A673 (cell line): Measurements from ENCODE around the gene PELI2.

Experiments
- EZH2 ChIP-seq: fragments of 200-600 bp; sonication (generic); IDR thresholded peaks from 2 replicates; pipeline ENCODE4 v1.6.1; 2017; ENCODE audit warnings: borderline replicate concordance, low read depth, mild to moderate bottlenecking, mixed read lengths, antibody characterized with exemption, low read length; ENCODE audit not compliant: poor library complexity, severe bottlenecking
- TF ChIP-seq, protein P1 (sequence below): fragments of 300-800, 200-600 bp; sonication (generic); conservative IDR thresholded peaks from 2 replicates; pipeline ENCODE4 v1.5.1; 2017; ENCODE audit warnings: low read depth, mild to moderate bottlenecking, antibody characterized with exemption, low read length, moderate library complexity, mixed read lengths

DNA sequence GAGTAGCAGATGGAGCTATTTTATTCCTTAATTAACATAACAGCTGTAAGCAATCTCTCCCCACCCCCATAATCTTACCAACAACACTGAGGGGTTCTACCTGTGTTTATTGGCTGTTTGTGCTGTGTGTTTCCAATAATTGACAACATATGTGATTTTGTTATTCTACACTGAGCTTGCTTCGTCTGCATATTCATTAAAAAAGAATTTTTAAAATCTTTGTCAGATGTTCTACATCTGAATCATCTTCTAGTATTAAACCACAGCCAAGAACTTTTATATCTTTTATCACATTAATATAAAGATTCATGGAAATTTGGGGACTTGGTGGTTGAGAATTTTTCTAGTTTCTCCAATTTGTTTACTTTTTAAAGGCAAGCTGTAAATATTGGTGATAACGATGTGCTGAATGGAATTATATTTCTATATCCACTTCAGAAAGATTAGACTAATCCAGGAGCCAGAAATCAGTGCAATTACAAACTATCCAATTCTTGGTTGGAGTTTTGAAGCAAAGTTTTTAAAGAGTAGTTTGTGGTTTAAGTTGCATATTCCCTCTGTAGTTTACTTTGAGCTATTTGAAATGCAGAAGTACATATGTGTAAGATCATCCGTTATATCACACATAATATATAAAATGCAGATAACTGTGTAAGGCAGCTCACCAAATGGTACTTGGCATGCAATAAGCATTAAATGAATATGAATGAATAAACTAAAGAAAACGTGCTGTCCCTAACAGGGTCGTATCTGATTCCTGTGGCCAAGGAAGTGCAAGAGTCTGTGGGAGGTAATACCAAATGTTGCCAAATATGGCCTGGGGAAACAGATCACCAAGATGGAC, 206.9 kb downstream of the PELI2 start:
- TF ChIP-seq EZH2 = no peak
- TF ChIP-seq, protein P1, sequence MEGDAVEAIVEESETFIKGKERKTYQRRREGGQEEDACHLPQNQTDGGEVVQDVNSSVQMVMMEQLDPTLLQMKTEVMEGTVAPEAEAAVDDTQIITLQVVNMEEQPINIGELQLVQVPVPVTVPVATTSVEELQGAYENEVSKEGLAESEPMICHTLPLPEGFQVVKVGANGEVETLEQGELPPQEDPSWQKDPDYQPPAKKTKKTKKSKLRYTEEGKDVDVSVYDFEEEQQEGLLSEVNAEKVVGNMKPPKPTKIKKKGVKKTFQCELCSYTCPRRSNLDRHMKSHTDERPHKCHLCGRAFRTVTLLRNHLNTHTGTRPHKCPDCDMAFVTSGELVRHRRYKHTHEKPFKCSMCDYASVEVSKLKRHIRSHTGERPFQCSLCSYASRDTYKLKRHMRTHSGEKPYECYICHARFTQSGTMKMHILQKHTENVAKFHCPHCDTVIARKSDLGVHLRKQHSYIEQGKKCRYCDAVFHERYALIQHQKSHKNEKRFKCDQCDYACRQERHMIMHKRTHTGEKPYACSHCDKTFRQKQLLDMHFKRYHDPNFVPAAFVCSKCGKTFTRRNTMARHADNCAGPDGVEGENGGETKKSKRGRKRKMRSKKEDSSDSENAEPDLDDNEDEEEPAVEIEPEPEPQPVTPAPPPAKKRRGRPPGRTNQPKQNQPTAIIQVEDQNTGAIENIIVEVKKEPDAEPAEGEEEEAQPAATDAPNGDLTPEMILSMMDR = no peak
